Vagina (tissue), 2 donors: ENCODE results near the gene CCDC85C. TPM values are rescaled to one million over a fixed set of nuclear protein-coding genes. Genes with fewer than 3 reads are reported as not detected.

Source experiments
- DNase-seq, 2 donors: peaks; one replicate each; pipeline ENCODE4 v3.0.0-alpha.2; 2017; ENCODE audit errors: extremely low spot score in 2 of 2
- H3K27ac ChIP-seq: fragments of 200-600 bp; sonication (generic); one replicate; pipeline ENCODE4 v1.5.1; 2019
- H3K27me3 ChIP-seq: fragments of 200-600 bp; sonication (generic); one replicate; pipeline ENCODE4 v1.5.1; 2019
- H3K36me3 ChIP-seq, 2 donors: fragments of 200-600 bp; sonication (generic); one replicate each; pipeline ENCODE4 v1.5.1; 2017 to 2019
- H3K4me1 ChIP-seq: fragments of 200-600 bp; sonication (generic); one replicate; pipeline ENCODE4 v1.5.1; 2019
- H3K4me3 ChIP-seq, 2 donors: fragments of 200-600 bp; sonication (generic); 1 replicate in 1 of 2; 2 replicates in 1 of 2; pipeline ENCODE4 v1.5.1; 2016 to 2019
- H3K9me3 ChIP-seq: fragments of 200-600 bp; sonication (generic); one replicate; pipeline ENCODE4 v1.5.1; 2019
- CTCF ChIP-seq, 3 experiments: fragments of 450-650 bp in 2 of 3; fragments of 200-600 bp in 1 of 3; sonication (generic) in 1 of 3; IDR thresholded peaks; one replicate each; pipeline ENCODE4 v1.5.1; 2017 to 2019; ENCODE audit warnings: antibody characterized with exemption in 3 of 3, mild to moderate bottlenecking in 2 of 3, moderate library complexity in 2 of 3
- POLR2A ChIP-seq, 2 donors: fragments of 450-650 bp; IDR thresholded peaks; one replicate each; pipeline ENCODE4 v1.6.1; 2017; ENCODE audit warnings: antibody characterized with exemption in 2 of 2, mild to moderate bottlenecking in 2 of 2, moderate library complexity in 2 of 2
- POLR2AphosphoS5 ChIP-seq, 2 donors: sonication (generic); formaldehyde crosslinking; IDR thresholded peaks; one replicate each; pipeline ENCODE4 v1.9.0; 2017; ENCODE audit warnings: antibody characterized with exemption in 2 of 2, mild to moderate bottlenecking in 2 of 2, low read depth in 1 of 2; ENCODE audit not compliant: insufficient read depth in 1 of 2
- intact Hi-C: fragments of 100-400 bp; cut with DNase I; formaldehyde crosslinking; loops from one replicate; pipeline ENCODE4 v1.15.1; 2023
- total RNA-seq: library from RNA; depleted of rRNA; stranded (reverse); fragments of >200 nt; gene quantifications from one replicate; pipeline ENCODE4 v1.2.3, GENCODE V29; 2016

The CCDC85C gene
- total RNA-seq, 1 donor from 2014 or later = 6.9 TPM

- no peaks in the 10 kb centered on the region for H3K36me3 ChIP-seq
- no peak overlapping the region for H3K4me3 ChIP-seq
- H3K27ac ChIP-seq = no peak overlapping the region
- no peak for DNase-seq
- intact Hi-C loops = no loop called here
- H3K4me1 ChIP-seq = peaks cover 7% of the 10 kb centered on the region
- H3K9me3 ChIP-seq = no peaks in the 10 kb centered on the region
- H3K27me3 ChIP-seq = no peaks in the 10 kb centered on the region
- TF ChIP-seq POLR2A (IDR thresholded peaks at IDR 0.05) = no peak
- no peak for TF ChIP-seq POLR2AphosphoS5 (IDR thresholded peaks at IDR 0.05; ENCODE audit: insufficient read depth in 1 of 2, low read depth in 1 of 2)
- TF ChIP-seq CTCF (IDR thresholded peaks at IDR 0.05) = no peak
Observed at GRCh38 chr14:99549684-99550083, 54.3 kb downstream of the CCDC85C start.

- Histone ChIP-seq H3K4me1 (peaks cover under 1% of the 10 kb centered on the region), H3K4me3 (no peak overlapping the region), H3K9me3 (no peaks in the 10 kb centered on the region), H3K27me3 (no peaks in the 10 kb centered on the region), H3K36me3 (no peaks in the 10 kb centered on the region), H3K27ac (no peak overlapping the region)
- TF ChIP-seq POLR2A (IDR thresholded peaks at IDR 0.05) (no peak), CTCF (IDR thresholded peaks at IDR 0.05) (no peak), POLR2AphosphoS5 (IDR thresholded peaks at IDR 0.05; ENCODE audit: insufficient read depth in 1 of 2, low read depth in 1 of 2) (no peak)
- intact Hi-C loops = no loop called here
- no peak for DNase-seq
Observed at GRCh38 chr14:99548871-99549515, 55.0 kb downstream of the CCDC85C start.

- intact Hi-C loops = no loop called here
- H3K36me3 ChIP-seq = no peaks in the 10 kb centered on the region
- H3K27me3 ChIP-seq = no peaks in the 10 kb centered on the region
- no peak overlapping the region for H3K27ac ChIP-seq
- no peak overlapping the region for H3K4me3 ChIP-seq
- H3K4me1 ChIP-seq = no peaks in the 10 kb centered on the region
- no peak for TF ChIP-seq POLR2A (IDR thresholded peaks at IDR 0.05)
- no peak for TF ChIP-seq CTCF (IDR thresholded peaks at IDR 0.05)
- TF ChIP-seq POLR2AphosphoS5 (IDR thresholded peaks at IDR 0.05; ENCODE audit: insufficient read depth in 1 of 2, low read depth in 1 of 2) = no peak
- DNase-seq = no peak
- H3K9me3 ChIP-seq = no peaks in the 10 kb centered on the region
Observed at GRCh38 chr14:99548255-99548654, 55.8 kb downstream of the CCDC85C start.

- Histone ChIP-seq H3K27ac (no peak overlapping the region), H3K4me3 (no peak overlapping the region), H3K36me3 (no peaks in the 10 kb centered on the region), H3K9me3 (no peaks in the 10 kb centered on the region), H3K4me1 (peaks cover 5% of the 10 kb centered on the region), H3K27me3 (no peaks in the 10 kb centered on the region)
- TF ChIP-seq POLR2AphosphoS5 (IDR thresholded peaks at IDR 0.05; ENCODE audit: insufficient read depth in 1 of 2, low read depth in 1 of 2) (no peak), POLR2A (IDR thresholded peaks at IDR 0.05) (no peak), CTCF (IDR thresholded peaks at IDR 0.05) (no peak)
- no peak for DNase-seq
- intact Hi-C loops = no loop called here
Observed at GRCh38 chr14:99546234-99546879, 57.6 kb downstream of the CCDC85C start.

- no peak for TF ChIP-seq POLR2A (IDR thresholded peaks at IDR 0.05)
- no peak for TF ChIP-seq CTCF (IDR thresholded peaks at IDR 0.05)
- TF ChIP-seq POLR2AphosphoS5 (IDR thresholded peaks at IDR 0.05; ENCODE audit: insufficient read depth in 1 of 2, low read depth in 1 of 2) = no peak
- no peaks in the 10 kb centered on the region for H3K27me3 ChIP-seq
- intact Hi-C loops = no loop called here
- no peak overlapping the region for H3K27ac ChIP-seq
- peaks cover 12% of the 10 kb centered on the region for H3K4me1 ChIP-seq
- H3K4me3 ChIP-seq = no peak overlapping the region
- no peaks in the 10 kb centered on the region for H3K36me3 ChIP-seq
- no peak for DNase-seq
- H3K9me3 ChIP-seq = no peaks in the 10 kb centered on the region
Observed at GRCh38 chr14:99545586-99545985, 58.4 kb downstream of the CCDC85C start.
